AML-193 (cell line): ENCODE measurements around the gene LSM11.
"Not testable (repeated sequence)": the region's sequence is repeated elsewhere in the genome, so short reads cannot be mapped to it uniquely, and the experiment has no call there.

ENCODE experiments used
- DNase-seq, 2 experiments: peaks; one replicate each; lab custom pipeline; 2025; lab: John Stamatoyannopoulos, UW

Gene LSM11

DNA sequence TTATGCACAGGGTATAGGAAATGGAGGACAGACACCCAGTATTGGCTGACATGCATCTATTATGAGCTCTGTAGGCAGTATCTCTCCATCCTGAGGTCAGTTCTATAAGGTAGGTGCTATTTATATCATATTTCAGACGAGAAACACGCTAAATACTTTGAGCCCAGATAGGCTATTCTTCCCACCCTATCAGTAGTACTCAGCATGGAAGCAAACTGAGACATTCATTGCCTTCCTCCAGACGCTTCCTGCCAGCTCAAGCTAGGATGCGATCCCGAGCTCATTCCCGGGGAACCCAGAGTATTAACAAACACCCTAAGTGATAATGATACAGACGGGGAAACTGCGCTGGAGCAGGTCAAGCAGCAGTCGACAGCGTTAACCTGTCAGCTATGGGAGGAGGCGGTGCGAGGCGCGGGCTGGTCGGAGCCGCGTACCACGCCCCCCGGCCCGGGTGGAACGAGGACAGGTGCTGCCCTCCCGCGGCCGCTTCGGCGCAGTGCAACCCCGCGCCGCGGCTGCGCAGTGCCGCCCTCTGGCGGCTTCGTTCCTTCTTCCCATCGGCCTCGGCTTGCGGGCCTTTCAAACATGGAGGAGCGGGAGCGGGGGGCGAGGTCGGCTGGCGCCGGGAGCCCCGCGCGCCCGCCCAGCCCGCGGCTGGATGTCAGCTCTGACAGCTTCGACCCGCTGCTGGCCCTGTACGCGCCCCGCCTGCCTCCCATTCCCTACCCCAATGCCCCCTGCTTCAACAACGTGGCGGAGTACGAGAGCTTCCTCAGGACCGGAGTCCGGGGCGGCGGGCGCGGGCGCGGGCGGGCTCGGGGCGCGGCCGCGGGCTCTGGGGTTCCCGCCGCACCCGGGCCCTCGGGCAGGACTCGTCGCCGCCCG lies at the start of gene LSM11:
Gene LSM11 (plus strand): TSS at position 550 of the 888 bp plus-strand sequence. CDS start 39 bp downstream, at position 589.
- DNase-seq: peak; percentile 77 to 82

DNA sequence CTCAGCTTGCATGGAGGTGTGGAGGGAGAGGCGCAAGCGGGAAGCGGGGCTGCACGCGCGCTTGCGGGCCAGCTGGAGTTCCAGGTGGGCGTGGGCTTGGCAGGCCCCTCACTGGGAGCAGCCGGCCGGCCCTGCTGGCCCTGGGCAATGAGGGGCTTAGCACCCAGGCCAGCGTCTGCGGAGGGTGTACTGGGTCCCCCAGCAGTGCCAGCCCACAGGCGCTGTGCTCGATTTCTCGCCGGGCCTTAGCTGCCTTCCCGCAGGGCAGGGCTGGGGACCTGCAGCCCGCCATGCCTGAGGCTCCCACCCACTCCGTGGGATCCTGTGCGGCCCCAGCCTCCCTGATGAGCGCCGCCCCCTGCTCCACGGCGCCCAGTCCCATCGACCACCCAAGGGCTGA lies 49.7 kb upstream of the LSM11 start:
- not testable (repeated sequence) for DNase-seq

DNA sequence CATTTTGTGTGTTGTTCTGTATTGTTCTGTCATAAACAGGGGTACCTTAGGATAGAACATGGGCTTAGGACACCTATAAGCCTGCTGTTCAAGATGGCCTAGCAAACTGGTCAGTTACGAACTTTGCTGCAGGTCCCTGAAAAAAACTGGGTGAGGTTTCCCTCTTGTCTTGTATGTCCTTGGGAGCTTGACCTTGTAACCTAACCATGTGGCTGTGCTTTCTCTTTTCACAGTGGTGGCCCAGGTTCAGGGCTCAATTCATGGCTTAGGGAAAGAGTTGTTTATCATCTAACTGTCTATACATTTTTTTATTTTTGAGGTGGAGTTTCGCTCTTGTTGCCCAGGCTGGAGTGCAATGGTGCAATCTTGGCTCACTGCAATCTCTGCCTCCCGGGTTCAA lies 47.4 kb upstream of the LSM11 start:
- DNase-seq: not testable (repeated sequence)

DNA sequence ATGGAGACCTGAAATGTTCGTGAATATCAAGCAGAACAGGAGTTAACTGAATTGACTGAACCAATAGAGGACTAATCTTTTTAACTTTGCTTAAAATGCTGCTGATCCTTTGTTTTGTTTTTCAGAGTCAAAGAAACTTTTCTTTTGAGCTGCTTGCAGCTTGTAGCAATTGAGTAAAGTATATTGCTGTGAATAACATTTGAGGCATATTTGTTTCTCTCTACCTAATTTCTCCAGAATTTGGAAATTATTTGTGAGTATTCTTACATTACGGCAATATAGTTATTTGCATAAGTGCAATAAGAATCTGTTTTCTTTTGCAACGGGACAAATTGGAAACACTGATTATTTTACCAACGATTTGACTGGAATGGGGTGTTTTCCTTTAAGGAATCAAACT lies 44.8 kb upstream of the LSM11 start:
- DNase-seq: not testable (repeated sequence)

DNA sequence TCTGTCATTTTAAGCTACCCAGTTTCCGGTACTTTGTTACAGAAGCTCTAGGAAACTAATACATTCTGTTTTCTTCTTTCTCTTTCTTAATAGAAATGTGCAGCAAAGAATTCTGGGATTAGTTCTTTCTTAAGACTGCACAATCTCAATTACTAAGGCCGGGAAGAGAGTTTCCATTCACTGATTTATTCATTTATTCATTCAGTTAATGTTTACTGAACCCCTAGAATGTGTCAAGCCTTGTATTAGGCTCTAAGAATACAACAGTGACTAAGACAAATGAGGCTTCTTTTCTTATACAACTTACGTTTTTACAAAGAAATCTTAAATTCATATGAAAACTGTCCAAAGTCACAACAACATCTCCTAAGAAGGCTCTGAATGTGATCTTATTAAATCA lies 39.8 kb upstream of the LSM11 start:
- no peak for DNase-seq

DNA sequence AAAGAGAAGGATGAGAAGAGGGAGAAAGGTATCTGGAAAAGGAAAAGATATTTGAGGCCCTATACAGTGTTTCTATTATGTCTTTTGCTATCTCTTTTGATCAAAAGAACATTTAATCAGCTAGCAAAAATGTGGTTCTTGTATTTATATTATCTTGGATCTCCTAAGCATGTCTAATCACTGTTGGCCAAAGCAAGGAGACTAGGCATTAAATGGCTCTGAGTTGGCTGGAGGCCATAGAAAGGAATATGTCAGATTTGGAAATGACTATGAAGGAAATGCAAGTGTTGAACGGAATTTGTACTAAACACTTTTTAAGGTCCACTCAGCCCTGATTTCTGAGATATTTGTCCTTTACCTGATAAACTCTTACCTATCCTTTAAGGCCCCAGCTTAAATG lies 34.6 kb upstream of the LSM11 start:
- no peak for DNase-seq

DNA sequence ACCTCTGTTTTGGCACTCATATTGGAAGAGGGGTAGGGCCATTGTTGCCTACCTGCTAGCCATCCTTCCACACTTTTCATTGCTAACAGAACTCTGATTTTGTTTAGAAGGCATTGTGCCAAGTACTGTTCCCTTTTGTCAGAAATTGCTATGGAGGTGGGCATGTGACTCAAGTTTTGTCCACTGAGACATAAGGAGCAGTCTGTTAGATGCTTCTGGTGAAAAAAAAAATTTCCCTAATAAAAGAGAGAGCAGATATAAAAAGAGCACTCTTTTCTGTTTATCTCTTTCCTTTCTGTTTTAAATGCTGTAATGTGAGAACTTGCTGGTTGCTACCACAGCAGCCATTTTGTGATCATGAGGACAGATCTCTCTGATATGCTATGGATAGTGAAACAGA lies 34.2 kb upstream of the LSM11 start:
- no peak for DNase-seq

DNA sequence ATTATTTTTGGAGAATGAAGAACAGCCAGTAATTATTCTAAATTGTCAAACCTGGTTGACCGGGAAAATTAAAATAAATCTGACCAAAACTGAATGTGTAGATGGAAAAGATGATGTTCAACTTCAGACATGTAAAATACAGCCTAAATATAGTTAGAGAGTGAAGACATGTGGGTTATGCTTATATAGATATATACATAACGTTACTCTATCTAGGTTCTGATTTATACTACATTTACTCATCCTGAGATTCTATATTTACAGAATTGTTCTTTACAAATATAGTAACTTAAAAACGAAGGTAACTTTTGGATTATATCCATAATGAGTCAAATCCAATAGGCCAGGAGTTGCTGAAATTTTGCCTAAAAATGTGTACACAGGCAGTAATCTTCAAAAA lies 33.1 kb upstream of the LSM11 start:
- DNase-seq: no peak

DNA sequence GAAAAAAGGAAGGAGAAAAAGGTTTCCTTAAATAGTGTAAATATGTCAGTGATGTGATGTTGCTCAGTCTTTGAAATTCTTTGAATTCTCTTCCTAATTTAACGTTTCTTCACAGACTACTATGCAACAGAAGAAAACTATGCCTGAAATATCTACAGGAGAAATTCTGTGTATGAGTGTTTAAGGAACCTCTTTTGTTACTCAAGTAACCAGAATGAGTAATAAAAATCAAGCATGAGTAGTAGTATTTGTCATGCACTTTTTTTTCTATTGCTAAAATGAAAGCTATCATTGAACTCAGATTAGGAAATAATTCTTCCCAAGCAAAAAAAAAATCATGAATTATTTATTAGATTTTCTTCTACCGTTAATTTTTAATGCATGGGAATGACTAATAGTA lies 32.6 kb upstream of the LSM11 start:
- no peak for DNase-seq

DNA sequence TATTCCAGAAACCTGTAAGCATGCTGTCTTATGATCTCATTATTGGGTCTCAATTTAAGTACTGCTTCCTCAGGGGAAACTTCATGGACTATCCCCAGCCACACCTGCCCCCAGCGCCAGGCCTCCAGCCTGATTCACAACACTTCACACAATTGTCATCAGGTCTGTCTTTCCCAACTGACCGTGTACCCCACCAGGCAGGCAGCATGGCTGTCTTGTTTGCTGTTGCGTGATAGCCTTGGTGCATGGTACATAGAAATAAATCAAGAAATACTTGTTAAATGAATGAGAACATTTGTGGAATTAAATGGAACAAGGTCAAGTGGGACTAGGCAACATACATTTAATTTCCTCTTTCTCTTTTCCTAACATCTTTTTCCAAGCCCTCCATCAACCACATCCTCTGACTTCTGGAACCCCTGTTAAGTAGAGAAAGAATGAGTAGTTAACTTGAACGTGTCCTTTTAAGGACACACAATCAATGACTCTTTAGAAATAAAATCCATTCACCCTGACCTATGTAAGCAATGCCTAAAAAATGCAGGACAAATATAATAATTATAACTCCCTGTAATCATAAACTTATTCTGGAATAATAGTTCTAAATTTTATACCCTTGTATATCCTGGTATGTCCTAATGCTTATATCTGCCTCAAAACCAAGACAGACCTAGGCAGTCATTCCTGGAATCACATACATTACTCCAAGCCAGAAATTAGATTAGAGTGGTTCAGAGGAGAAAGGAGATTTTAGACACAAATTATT lies 29.5 kb upstream of the LSM11 start:
- DNase-seq: no peak

DNA sequence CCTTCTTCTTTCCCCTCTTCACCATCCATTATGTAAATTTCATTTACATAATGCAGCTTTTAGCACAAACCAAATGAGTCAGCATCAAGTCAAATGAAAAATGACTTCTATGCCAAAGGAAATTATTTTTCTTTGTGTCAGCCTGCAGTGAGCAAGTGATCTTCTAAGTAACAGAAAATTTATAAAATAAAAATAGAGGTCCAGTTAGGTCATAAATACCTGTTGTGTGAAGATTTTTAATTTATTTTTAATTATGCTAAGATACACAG lies 29.0 kb upstream of the LSM11 start:
- DNase-seq: no peak

DNA sequence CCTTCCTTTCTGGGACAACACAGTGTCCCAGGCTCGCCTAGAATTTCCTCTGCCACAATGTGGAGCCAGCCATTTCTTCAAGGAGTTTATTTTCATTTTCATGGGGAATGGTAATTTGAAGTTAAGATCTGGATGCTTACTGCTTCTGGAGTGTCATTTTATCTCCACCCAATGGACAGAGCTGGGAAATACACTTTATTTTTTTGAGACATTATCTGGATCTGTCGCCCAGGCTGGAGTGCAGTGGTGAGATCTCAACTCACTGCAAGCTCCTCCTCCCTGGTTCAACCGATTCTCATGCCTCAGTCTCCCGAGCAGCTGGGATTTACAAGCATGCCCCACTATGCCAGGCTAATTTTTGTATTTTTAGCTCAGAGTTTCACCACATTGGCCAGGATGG lies 25.0 kb upstream of the LSM11 start:
- peak; percentile 29 to 43 for DNase-seq

DNA sequence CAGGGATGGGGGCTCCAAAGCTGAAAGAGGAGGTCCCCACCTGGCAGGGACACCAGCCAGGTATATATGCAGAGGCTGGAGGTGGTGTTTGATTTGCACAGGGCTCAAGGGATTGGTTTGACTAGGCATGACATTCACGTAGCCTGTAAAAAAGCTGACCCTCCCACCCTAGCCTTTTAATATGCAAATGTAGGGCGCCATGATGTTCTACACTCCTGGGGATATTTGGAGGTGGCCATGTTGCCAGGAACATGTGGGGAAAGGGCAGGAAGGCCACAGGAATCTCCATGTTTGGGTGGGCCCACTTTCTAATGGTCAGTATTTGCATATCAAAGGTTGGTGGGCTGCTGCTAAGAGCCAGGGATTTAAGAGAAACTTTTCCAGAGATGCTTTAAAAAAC lies 24.3 kb upstream of the LSM11 start:
- no peak for DNase-seq

DNA sequence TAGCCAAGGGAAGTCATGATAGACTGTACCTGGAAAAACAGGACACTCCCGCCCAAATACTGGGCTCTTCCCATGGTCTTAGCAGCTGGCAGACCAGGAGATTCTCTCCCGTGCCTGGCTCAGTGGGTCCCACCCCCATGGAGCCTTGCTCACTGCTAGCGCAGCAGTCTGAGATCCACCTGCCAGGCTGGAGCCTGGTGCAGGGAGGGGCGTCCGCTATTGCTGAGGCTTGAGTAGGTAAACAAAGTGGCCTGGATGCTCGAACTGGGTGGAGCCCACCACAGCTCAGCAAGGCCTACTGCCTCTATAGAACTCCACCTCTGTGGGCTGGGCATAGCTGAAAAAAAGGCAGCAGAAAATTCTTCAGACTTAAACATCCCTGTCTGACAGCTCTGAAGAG lies 22.4 kb upstream of the LSM11 start:
- no peak for DNase-seq

DNA sequence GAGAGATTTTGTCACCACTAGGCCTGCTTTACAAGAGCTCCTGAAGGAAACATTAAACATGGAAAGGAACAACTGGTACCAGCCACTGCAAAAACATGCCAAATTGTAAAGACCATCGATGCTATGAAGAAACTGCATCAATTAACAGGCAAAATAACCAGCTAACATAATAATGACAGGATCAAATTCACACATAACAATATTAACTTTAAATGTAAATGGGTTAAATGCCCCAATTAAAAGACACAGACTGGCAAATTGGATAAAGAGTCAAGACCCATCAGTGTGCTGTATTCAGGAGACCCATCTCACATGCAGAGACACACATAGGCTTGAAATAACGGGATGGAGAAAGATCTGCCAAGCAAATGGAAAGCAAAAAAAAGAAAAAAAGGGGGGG lies 20.6 kb upstream of the LSM11 start:
- not testable (repeated sequence) for DNase-seq

DNA sequence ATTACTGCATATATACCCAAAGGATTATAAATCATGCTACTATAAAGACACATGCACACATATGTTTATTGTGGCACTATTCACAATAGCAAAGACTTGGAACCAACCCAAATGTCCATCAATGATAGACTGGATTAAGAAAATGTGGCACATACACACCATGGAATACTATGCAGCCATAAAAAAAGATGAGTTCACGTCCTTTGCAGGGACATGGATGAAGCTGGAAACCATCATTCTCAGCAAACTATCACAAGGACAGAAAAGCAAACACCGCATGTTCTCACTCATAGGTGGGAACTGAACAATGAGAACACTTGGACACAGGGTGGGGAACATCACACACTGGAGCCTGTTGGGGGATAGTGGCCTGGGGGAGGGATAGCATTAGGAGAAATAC lies 16.9 kb upstream of the LSM11 start:
- DNase-seq: not testable (repeated sequence)

DNA sequence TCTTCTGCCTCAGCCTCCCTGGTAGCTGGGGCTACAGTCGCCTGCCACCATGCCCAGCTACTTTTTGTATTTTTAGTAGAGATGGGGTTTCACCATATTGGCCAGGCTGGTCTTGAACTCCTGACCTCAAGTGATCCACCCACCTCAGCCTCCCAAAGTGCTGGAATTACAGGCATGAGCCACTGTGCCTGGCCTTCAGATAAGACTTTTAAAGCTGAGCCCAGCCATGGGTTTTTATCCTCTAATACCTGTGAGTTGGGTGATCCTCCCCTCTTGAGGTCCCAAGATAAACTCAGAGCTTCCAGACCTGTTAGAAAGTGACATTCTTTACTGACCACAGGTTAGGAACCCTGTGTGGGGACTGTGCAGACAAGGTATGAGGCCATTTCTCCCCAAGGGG lies 15.7 kb upstream of the LSM11 start:
- DNase-seq: not testable (repeated sequence)

DNA sequence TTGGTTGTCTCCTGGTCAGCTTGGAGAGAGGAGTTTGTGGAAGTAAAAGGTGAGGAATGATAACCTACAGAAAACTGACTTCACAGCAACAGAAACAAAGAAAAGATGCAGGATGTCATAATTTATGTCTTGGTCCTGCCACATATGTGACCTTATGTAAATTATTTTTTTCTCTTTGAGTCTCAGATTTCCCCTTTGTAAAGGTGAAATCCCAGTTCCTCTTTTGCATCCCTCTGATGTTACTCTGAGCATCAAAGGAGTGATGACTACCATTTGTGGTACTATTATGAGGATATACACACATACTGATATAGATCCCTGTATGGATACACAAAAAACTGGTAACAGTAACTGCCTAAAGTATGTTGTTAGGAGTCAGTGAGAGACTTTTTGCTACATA lies 13.7 kb upstream of the LSM11 start:
- no peak for DNase-seq

DNA sequence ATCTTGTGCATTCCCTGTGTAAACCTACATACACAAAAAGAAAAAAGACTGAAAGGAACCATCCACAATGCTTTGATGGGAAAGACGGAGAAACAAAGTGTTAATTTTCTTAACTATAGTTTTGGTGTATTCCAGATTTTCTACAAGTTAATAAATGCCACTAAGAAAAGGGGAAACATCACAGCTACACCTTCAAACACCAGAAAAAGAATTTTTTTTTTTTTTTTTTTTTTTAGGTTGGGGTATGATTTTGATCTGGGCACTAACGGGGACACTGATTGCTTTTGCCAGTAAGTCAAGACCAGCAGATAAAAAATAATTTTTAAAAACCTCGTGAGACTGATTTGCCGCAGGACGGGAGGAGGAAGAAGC lies 12.6 kb upstream of the LSM11 start:
- no peak for DNase-seq

DNA sequence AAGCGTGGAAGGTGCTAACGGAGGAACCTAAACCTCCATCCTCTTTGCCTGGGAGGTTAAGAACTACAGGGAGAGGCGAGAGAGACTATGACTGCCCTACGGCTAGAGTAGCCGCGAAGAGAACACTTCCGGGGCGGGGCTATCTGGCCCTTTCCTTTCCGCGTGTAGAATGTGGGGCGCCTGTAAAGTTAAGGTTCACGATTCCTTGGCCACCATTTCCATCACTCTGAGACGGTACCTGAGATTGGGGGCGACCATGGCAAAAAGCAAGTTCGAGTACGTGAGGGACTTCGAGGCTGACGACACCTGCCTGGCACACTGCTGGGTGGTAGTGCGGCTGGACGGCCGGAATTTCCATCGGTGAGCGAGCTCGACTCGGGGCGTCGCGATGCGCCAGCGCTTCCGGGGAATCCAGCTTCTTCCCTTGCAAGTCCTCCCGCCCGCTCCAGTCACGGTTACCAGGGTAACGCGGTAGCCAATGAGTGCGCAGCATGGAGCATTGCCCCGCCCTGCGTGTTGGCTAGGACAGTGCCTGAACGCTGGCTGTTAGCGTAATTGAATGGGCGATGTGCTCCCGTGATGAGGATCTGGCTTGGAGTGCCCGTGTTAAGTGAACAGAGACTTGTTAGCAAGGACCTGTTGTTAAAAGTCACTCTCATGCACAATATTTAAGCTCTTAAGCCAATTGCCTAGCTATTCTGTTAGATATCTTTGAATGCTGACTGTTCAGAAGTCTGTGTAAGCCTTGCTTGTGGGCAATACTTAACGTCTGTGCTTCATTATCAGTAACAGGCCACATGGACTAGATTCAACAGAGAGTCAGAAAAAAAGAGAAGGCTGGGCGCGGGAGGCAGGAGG lies 12.0 kb upstream of the LSM11 start, which contains the start of gene THG1L:
Gene THG1L (plus strand): TSS at position 149 of the 858 bp plus-strand sequence. CDS start 21 bp downstream, at position 170.
- peak; percentile 86 to 89 for DNase-seq

DNA sequence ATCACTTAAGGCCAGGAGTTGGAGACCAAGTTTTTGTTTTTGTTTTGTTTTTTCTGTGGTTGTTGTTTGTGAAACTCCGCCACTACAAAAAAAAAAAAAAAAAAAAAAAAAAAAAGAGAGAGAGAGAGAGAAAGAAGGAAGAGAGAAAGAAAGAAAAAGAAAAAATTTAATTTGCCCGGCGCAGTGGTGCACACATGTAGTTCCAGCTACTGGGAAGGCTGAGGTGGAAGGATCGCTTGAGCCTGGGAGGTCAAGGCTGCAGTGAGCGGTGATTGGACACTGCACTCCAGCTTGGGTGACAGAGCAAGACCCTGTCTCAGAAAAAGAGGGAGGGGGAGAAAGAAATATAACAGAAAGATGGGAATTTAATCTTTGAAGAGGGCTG lies 11.4 kb upstream of the LSM11 start:
- DNase-seq: no peak

DNA sequence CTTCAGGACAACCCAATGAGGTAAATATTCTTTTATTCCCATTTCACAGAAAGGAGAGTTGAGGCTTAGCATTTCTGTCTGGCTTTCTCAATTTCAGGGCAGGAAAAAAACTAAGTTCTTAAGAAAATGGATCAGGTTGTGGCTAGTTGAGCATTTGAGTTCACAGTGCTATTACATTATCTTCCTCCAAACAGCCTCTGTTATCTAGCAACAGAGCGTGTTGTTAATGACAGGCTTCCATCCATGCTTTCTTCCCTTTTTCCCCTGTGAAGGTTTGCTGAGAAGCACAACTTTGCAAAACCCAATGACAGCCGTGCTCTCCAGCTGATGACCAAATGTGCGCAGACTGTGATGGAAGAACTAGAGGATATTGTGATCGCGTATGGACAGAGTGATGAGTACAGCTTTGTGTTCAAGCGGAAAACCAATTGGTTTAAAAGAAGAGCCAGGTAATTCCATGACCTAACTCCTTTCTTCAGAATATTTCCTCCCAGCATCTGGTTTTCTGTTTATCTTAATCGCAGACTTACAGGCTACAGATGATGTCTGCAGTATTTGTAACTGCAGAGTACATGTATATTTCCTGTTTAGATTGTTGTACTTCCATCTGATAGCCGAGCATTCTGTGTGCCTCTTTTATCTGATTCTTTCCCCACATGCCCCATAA lies 10.8 kb upstream of the LSM11 start:
- DNase-seq: no peak
